HEK293 (cell line): ENCODE results near the gene CSPG4.
A peak's percentile ranks its signal among the peaks of the same experiment; 100 is the strongest.

Source experiments
- GLIS1 ChIP-seq: fragments of 450-650 bp; formaldehyde crosslinking; IDR thresholded peaks from 2 replicates; pipeline ENCODE4 v1.5.1; 2016; ENCODE audit warnings: missing biosample characterization, missing genetic modification characterization
- GLIS2 ChIP-seq: fragments of 450-650 bp; formaldehyde crosslinking; IDR thresholded peaks from 2 replicates; pipeline ENCODE4 v1.5.1; 2016; ENCODE audit warnings: missing biosample characterization, missing genetic modification characterization
- KLF1 ChIP-seq: fragments of 450-650 bp; formaldehyde crosslinking; IDR thresholded peaks from 2 replicates; pipeline ENCODE4 v1.5.1; 2016; ENCODE audit warnings: missing biosample characterization, missing genetic modification characterization
- MYNN ChIP-seq: fragments of 450-650 bp; formaldehyde crosslinking; IDR thresholded peaks from 2 replicates; pipeline ENCODE4 v1.5.1; 2016; ENCODE audit warnings: missing biosample characterization, missing genetic modification characterization, borderline replicate concordance
- OSR2 ChIP-seq: fragments of 450-650 bp; formaldehyde crosslinking; IDR thresholded peaks from 2 replicates; pipeline ENCODE4 v1.5.1; 2016; ENCODE audit warnings: missing biosample characterization, missing genetic modification characterization
- SP7 ChIP-seq: fragments of 450-650 bp; formaldehyde crosslinking; IDR thresholded peaks from 2 replicates; pipeline ENCODE4 v1.5.1; 2016; ENCODE audit warnings: missing biosample characterization, missing genetic modification characterization
- ZBTB17 ChIP-seq: fragments of 450-650 bp; formaldehyde crosslinking; IDR thresholded peaks from 2 replicates; pipeline ENCODE4 v1.5.1; 2016; ENCODE audit warnings: missing biosample characterization, missing genetic modification characterization
- ZBTB8A ChIP-seq: fragments of 450-650 bp; formaldehyde crosslinking; IDR thresholded peaks from 2 replicates; pipeline ENCODE4 v1.5.1; 2016; ENCODE audit warnings: missing biosample characterization, missing genetic modification characterization
- ZFHX2 ChIP-seq: fragments of 450-650 bp; formaldehyde crosslinking; conservative IDR thresholded peaks from 2 replicates; pipeline ENCODE4 v1.5.1; 2016; ENCODE audit warnings: missing biosample characterization, missing genetic modification characterization
- ZNF132 ChIP-seq: fragments of 450-650 bp; formaldehyde crosslinking; IDR thresholded peaks from 2 replicates; pipeline ENCODE4 v1.5.1; 2017; ENCODE audit warnings: missing biosample characterization, missing genetic modification characterization, borderline replicate concordance
- ZNF366 ChIP-seq: fragments of 450-650 bp; formaldehyde crosslinking; conservative IDR thresholded peaks from 2 replicates; pipeline ENCODE4 v1.5.1; 2016; ENCODE audit warnings: missing biosample characterization, missing genetic modification characterization
- ZNF629 ChIP-seq: fragments of 450-650 bp; formaldehyde crosslinking; IDR thresholded peaks from 2 replicates; pipeline ENCODE4 v1.5.1; 2017; ENCODE audit warnings: missing biosample characterization, missing genetic modification characterization
- TF ChIP-seq, protein P1 (sequence below): fragments of 450-650 bp; formaldehyde crosslinking; IDR thresholded peaks from 2 replicates; pipeline ENCODE4 v1.5.1; 2017; ENCODE audit warnings: missing biosample characterization, missing genetic modification characterization
- TF ChIP-seq, protein P2 (sequence below): fragments of 450-650 bp; formaldehyde crosslinking; IDR thresholded peaks from 2 replicates; pipeline ENCODE4 v1.5.1; 2016; ENCODE audit warnings: missing biosample characterization, missing genetic modification characterization
- TF ChIP-seq, protein P3 (sequence below): fragments of 450-650 bp; IDR thresholded peaks from 2 replicates; pipeline ENCODE4 v1.5.1; 2018; ENCODE audit warnings: missing biosample characterization, mild to moderate bottlenecking, missing genetic modification characterization
- TF ChIP-seq, protein P4 (sequence below): fragments of 450-650 bp; formaldehyde crosslinking; IDR thresholded peaks from 2 replicates; pipeline ENCODE4 v1.5.1; 2016; ENCODE audit warnings: missing biosample characterization, missing genetic modification characterization
- TF ChIP-seq, protein P5 (sequence below): fragments of 450-650 bp; formaldehyde crosslinking; IDR thresholded peaks from 2 replicates; pipeline ENCODE4 v1.5.1; 2016; ENCODE audit warnings: missing biosample characterization, missing genetic modification characterization

The CSPG4 gene

DNA sequence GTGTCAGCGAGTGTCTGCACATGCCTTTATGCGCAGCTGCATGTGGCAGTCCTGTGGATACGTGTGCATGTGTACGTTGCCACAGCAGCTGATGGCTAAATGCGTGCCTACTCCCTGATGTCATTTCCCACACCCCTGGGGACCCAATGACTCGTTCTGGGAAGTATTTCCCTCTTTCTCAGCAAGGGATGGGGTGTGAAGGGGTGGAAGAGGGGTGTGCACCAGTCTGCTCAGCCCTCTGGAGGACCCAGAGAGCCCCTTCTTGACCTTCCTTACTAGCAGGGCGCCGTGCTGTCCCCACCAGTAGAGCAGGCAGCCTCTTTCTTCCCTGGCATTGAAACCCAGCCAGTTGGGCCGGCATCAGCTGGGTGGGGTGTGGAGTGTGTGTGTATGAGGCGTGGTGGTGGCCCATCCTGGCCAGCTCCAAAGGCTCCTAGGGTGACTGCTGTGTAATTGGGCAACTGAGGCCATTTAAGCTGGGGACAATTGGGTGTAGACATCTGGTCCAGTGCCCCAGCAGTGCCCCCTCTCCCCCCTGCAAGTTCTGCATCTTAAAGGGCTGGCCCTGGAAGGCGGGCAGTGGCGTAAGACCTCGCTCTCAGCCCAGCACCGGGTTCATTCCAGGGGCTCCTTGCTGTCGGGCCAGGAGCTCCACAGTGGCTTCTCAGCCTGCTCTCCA is 45.7 kb downstream of the CSPG4 start (continued):
- TF ChIP-seq ZFHX2 (tag by site-specific recombination) (no peak), ZNF629 (tag by site-specific recombination) (peak; percentile 82), ZNF366 (tag by site-specific recombination) (peak; percentile 67), GLIS2 (0 out of 2 replicates have a peak, but pooled peaks have one; percentile 24), SP7 (tag by site-specific recombination) (0 out of 2 replicates have a peak, but pooled peaks have one; percentile 42), KLF1 (tag by site-specific recombination) (peak; percentile 77), MYNN (tag by site-specific recombination) (no peak), ZNF132 (tag by site-specific recombination) (no peak), GLIS1 (tag by site-specific recombination) (peak; percentile 97), ZBTB8A (tag by site-specific recombination) (no peak), OSR2 (tag by site-specific recombination) (no peak), ZBTB17 (tag by site-specific recombination) (peak; percentile 21; the same call in 1 of the 2 replicates)
- TF ChIP-seq, protein P1, sequence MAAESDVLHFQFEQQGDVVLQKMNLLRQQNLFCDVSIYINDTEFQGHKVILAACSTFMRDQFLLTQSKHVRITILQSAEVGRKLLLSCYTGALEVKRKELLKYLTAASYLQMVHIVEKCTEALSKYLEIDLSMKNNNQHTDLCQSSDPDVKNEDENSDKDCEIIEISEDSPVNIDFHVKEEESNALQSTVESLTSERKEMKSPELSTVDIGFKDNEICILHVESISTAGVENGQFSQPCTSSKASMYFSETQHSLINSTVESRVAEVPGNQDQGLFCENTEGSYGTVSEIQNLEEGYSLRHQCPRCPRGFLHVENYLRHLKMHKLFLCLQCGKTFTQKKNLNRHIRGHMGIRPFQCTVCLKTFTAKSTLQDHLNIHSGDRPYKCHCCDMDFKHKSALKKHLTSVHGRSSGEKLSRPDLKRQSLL (tag by site-specific recombination): no peak
- TF ChIP-seq, protein P2, sequence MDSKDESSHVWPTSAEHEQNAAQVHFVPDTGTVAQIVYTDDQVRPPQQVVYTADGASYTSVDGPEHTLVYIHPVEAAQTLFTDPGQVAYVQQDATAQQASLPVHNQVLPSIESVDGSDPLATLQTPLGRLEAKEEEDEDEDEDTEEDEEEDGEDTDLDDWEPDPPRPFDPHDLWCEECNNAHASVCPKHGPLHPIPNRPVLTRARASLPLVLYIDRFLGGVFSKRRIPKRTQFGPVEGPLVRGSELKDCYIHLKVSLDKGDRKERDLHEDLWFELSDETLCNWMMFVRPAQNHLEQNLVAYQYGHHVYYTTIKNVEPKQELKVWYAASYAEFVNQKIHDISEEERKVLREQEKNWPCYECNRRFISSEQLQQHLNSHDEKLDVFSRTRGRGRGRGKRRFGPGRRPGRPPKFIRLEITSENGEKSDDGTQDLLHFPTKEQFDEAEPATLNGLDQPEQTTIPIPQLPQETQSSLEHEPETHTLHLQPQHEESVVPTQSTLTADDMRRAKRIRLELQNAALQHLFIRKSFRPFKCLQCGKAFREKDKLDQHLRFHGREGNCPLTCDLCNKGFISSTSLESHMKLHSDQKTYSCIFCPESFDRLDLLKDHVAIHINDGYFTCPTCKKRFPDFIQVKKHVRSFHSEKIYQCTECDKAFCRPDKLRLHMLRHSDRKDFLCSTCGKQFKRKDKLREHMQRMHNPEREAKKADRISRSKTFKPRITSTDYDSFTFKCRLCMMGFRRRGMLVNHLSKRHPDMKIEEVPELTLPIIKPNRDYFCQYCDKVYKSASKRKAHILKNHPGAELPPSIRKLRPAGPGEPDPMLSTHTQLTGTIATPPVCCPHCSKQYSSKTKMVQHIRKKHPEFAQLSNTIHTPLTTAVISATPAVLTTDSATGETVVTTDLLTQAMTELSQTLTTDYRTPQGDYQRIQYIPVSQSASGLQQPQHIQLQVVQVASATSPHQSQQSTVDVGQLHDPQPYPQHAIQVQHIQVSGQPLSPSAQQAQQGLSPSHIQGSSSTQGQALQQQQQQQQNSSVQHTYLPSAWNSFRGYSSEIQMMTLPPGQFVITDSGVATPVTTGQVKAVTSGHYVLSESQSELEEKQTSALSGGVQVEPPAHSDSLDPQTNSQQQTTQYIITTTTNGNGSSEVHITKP (tag by site-specific recombination): peak; percentile 32; the same call in 1 of the 2 replicates
- TF ChIP-seq, protein P3, sequence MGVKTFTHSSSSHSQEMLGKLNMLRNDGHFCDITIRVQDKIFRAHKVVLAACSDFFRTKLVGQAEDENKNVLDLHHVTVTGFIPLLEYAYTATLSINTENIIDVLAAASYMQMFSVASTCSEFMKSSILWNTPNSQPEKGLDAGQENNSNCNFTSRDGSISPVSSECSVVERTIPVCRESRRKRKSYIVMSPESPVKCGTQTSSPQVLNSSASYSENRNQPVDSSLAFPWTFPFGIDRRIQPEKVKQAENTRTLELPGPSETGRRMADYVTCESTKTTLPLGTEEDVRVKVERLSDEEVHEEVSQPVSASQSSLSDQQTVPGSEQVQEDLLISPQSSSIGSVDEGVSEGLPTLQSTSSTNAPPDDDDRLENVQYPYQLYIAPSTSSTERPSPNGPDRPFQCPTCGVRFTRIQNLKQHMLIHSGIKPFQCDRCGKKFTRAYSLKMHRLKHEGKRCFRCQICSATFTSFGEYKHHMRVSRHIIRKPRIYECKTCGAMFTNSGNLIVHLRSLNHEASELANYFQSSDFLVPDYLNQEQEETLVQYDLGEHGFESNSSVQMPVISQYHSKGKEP (tag by site-specific recombination): peak; percentile 73; the same call in 1 of the 2 replicates
- TF ChIP-seq, protein P4, sequence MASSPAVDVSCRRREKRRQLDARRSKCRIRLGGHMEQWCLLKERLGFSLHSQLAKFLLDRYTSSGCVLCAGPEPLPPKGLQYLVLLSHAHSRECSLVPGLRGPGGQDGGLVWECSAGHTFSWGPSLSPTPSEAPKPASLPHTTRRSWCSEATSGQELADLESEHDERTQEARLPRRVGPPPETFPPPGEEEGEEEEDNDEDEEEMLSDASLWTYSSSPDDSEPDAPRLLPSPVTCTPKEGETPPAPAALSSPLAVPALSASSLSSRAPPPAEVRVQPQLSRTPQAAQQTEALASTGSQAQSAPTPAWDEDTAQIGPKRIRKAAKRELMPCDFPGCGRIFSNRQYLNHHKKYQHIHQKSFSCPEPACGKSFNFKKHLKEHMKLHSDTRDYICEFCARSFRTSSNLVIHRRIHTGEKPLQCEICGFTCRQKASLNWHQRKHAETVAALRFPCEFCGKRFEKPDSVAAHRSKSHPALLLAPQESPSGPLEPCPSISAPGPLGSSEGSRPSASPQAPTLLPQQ (tag by site-specific recombination): peak; percentile 50; the same call in 1 of the 2 replicates
- TF ChIP-seq, protein P5, sequence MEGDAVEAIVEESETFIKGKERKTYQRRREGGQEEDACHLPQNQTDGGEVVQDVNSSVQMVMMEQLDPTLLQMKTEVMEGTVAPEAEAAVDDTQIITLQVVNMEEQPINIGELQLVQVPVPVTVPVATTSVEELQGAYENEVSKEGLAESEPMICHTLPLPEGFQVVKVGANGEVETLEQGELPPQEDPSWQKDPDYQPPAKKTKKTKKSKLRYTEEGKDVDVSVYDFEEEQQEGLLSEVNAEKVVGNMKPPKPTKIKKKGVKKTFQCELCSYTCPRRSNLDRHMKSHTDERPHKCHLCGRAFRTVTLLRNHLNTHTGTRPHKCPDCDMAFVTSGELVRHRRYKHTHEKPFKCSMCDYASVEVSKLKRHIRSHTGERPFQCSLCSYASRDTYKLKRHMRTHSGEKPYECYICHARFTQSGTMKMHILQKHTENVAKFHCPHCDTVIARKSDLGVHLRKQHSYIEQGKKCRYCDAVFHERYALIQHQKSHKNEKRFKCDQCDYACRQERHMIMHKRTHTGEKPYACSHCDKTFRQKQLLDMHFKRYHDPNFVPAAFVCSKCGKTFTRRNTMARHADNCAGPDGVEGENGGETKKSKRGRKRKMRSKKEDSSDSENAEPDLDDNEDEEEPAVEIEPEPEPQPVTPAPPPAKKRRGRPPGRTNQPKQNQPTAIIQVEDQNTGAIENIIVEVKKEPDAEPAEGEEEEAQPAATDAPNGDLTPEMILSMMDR (tag by site-specific recombination): no peak
